Subcutaneous preadipocyte (primary cell): ENCODE results near the gene APOL1. TPM values are rescaled to one million over a fixed set of nuclear protein-coding genes. Genes with fewer than 3 reads are reported as not detected.

Experiments used
- small RNA-seq: library from RNA; depleted of rRNA; stranded (forward); fragments of <200 nt; gene quantifications from one replicate; pipeline ENCODE3, GENCODE V24; 2012
- total RNA-seq: library from RNA; depleted of rRNA; stranded (reverse); fragments of >200 nt; gene quantifications from 2 replicates; pipeline ENCODE4 v1.2.3, GENCODE V29; 2012

Gene APOL1
- 3.1 and 10.3 TPM in 2 replicates for total RNA-seq

GRCh38 chr22:36252754-36253522 lies at the start of gene APOL1:
Gene APOL1 (plus strand): TSS chr22:36253133. CDS start chr22:36254956, 1,823 bp downstream.

GRCh38 chr22:36239401-36240171 lies 13.3 kb upstream of the APOL1 start, which contains the start of gene APOL2:
Gene APOL2 (minus strand): TSS chr22:36239527. CDS start chr22:36233162, 6,365 bp downstream.

Small RNA genes within 50 kb of the gene (small RNA-seq; reads per million reads assigned to genes)
- gene MIR6819, result not detected

Other genes with a start within 250 kb of the APOL1 start
- gene RBFOX2, start 224.3 kb upstream of the APOL1 start, total RNA-seq, result 126 and 156 TPM in 2 replicates
- gene APOL3, start 92.4 kb upstream of the APOL1 start, total RNA-seq, result 14.1 and 29.0 TPM in 2 replicates
- gene APOL4, start 51.3 kb upstream of the APOL1 start, total RNA-seq, result 0.20 and 1.8 TPM in 2 replicates
- gene APOL2, start 13.6 kb upstream of the APOL1 start, total RNA-seq, result 19.0 and 26.8 TPM in 2 replicates
- gene MYH9, start 134.8 kb downstream of the APOL1 start, total RNA-seq, result 194 and 267 TPM in 2 replicates
- 18.2 and 27.6 TPM in 2 replicates for gene TXN2, start 228.5 kb downstream of the APOL1 start, total RNA-seq